ENCODE data around the gene ZSWIM8.
"Not testable (repeated sequence)": the region's sequence is repeated elsewhere in the genome, so short reads cannot be mapped to it uniquely, and the experiment has no call there.

- not testable (repeated sequence) for TF ChIP-seq EZH2 (IDR thresholded peaks at IDR 0.05; ENCODE audit: insufficient read depth, poor library complexity, severe bottlenecking); EZH2phosphoT487 (IDR thresholded peaks at IDR 0.05; ENCODE audit: insufficient read depth, low read depth)
Measured at GRCh38 chr10:73829090-73829489, 43.7 kb downstream of the ZSWIM8 start.
